ENCODE measurements around the gene ARHGAP6.

DNA sequence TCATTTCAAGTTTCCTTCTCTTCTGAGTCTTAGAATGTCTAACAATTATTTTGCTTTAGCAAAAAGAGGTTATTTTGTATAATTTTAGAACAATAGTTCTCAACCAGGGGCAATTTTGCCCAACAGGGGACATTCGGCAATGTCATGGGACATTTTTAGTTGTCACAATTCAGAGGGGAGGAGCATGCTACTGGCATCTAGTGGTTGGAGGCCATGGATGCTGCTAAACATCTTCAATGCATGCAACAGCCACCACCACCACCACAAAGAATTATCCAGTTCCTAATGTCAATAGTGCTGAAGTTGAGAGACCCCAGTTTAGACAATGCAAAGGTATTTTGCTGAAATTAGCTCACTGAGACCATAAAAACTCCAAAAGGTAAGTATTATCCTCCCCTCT, 122.5 kb downstream of the ARHGAP6 start:
- TF ChIP-seq POLR2AphosphoS5 (IDR thresholded peaks at IDR 0.05; ENCODE audit: low read depth) (no peak), GABPA (IDR thresholded peaks at IDR 0.05; ENCODE audit: low read depth) (no peak), SPI1 (IDR thresholded peaks at IDR 0.05; ENCODE audit: borderline replicate concordance, low read depth) (no peak)
- TF ChIP-seq, protein P1, sequence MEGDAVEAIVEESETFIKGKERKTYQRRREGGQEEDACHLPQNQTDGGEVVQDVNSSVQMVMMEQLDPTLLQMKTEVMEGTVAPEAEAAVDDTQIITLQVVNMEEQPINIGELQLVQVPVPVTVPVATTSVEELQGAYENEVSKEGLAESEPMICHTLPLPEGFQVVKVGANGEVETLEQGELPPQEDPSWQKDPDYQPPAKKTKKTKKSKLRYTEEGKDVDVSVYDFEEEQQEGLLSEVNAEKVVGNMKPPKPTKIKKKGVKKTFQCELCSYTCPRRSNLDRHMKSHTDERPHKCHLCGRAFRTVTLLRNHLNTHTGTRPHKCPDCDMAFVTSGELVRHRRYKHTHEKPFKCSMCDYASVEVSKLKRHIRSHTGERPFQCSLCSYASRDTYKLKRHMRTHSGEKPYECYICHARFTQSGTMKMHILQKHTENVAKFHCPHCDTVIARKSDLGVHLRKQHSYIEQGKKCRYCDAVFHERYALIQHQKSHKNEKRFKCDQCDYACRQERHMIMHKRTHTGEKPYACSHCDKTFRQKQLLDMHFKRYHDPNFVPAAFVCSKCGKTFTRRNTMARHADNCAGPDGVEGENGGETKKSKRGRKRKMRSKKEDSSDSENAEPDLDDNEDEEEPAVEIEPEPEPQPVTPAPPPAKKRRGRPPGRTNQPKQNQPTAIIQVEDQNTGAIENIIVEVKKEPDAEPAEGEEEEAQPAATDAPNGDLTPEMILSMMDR (IDR thresholded peaks at IDR 0.05; ENCODE audit: insufficient read depth, low read length), result no peak
- TF ChIP-seq, protein P2, sequence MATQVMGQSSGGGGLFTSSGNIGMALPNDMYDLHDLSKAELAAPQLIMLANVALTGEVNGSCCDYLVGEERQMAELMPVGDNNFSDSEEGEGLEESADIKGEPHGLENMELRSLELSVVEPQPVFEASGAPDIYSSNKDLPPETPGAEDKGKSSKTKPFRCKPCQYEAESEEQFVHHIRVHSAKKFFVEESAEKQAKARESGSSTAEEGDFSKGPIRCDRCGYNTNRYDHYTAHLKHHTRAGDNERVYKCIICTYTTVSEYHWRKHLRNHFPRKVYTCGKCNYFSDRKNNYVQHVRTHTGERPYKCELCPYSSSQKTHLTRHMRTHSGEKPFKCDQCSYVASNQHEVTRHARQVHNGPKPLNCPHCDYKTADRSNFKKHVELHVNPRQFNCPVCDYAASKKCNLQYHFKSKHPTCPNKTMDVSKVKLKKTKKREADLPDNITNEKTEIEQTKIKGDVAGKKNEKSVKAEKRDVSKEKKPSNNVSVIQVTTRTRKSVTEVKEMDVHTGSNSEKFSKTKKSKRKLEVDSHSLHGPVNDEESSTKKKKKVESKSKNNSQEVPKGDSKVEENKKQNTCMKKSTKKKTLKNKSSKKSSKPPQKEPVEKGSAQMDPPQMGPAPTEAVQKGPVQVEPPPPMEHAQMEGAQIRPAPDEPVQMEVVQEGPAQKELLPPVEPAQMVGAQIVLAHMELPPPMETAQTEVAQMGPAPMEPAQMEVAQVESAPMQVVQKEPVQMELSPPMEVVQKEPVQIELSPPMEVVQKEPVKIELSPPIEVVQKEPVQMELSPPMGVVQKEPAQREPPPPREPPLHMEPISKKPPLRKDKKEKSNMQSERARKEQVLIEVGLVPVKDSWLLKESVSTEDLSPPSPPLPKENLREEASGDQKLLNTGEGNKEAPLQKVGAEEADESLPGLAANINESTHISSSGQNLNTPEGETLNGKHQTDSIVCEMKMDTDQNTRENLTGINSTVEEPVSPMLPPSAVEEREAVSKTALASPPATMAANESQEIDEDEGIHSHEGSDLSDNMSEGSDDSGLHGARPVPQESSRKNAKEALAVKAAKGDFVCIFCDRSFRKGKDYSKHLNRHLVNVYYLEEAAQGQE (IDR thresholded peaks at IDR 0.05; ENCODE audit: insufficient replicate concordance, low read depth), result no peak

Measured in HL-60 (cell line).